NCI-H2227 (cell line): ENCODE data around the gene ZIC5.

Source experiments
- DNase-seq: peaks from one replicate; lab custom pipeline; 2025; ENCODE audit not compliant: unreplicated experiment; lab: John Stamatoyannopoulos, UW

ZIC5 gene

DNA sequence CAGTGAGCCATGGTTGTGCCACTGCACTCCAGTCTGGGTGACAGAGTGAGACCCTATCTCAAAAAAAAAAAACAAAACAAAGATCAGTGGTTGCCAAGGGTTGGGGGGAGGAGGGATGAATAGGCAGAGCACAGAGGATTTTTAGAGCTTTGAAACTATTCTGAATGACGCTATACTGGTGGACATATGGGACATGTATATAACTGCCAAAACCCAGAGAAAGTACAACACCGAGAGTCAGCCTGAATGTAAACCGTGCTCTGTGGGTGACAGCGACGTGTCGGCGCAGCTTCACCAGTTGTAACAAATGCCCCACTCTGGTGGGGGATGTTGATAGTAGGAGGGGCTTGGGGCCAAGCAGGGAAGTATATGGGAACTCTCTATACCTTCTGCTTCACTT lies 32.9 kb downstream of the ZIC5 start:
- DNase-seq = no peak

DNA sequence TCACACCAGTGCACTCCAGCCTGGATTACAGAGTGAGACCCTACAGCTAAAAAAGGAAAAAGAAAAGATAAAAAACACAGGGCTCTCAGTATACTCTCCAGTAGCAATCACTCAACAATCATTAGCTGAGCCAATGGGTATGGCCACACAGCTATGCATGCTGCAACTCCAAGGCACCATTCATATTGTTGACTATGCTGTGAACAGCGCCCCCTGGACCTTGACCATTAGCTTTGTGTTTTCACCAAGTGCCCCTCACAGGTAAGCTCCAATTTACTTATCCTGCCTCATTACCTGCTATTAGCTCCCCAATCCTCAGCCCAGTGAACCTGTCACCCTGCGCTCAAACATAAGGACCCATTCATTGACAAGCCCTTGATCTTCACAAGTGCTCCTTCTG lies 35.8 kb downstream of the ZIC5 start:
- no peak for DNase-seq

DNA sequence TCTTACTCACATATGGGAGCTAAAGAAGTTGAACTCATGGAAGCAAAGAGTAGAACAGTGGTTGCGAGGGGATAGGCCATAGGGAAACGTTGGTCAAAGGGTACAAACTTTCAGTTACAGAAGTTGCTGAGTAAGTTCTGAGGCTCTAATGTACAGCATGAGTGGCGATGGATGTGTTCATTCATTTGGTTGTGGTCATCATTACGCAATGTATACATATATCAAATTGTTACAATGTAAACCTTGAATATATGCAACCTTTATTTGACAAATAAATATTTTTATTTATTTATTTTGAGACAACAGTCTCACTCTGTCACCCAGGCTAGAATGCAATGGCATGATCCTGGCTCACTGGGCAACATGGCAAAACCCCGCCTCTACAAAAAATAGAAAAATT lies 38.7 kb downstream of the ZIC5 start:
- DNase-seq = no peak

DNA sequence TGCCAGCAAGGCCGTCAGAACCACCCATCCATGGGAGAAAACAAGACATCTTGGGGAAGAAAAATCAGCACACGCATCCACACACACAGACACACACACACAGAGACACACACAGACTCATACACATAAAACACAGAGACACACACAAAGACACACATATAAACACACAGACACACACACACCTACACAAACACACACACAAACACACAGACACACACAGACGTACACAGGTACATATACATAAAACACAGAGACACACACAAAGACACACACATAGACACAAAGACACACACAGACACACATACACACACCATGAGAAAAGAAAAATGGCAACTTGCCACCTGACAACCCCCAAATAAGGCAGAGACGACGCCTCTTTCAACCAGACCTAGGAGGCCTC lies 40.6 kb downstream of the ZIC5 start:
- no peak for DNase-seq

DNA sequence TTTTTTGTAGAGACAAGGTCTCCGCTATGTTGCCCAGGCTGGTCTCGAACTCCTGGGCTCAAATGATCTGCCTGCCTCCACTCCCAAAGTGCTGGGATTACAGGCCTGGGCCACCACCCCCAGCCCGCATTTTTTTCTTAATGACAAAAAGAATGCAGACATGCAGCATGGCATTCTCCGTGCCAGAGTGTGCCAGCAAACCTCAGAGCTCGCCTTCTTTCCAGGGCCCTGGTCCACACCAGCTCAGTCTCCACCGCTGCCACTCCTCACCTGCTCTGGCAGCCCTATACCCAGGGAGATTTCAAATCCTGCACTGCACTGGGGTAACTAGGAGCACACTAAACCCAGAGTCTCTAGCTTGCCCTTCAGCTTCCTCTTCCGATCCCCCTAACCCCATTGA lies 41.7 kb downstream of the ZIC5 start:
- no peak for DNase-seq

DNA sequence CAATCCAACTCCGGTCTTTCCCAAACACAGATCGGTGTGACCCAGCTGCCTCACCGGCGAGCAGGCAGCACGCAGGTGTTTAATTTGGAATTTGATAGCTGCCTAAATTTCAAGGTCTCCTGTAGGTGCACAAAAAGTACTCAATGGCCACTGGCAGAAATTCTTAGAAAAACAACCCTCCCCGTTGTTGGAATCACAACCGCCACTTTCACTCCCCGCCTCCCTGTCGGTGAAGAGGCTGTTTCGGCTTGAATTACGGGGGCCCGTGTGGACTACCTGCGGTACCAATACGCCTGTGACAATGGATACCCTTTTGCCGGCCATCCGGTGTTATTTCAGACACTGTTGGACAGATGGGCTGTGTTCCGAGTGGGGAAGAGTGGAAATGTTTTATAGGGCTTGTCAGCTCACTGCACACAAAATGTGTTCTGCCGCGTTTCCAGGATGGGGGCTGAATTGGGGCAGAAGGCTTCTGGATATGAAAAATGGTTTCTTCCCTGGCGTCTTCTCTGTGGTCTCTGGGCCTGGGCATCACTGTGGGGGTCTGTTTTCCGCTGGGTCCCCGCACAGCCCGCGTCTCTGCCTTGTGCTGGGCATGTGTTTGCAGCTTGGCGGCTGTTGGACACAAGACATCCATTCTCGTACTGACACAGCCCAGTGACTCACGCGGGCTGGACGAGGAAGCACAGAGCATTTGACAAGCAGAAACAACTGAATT lies 45.4 kb downstream of the ZIC5 start:
- DNase-seq = peak; percentile 34

DNA sequence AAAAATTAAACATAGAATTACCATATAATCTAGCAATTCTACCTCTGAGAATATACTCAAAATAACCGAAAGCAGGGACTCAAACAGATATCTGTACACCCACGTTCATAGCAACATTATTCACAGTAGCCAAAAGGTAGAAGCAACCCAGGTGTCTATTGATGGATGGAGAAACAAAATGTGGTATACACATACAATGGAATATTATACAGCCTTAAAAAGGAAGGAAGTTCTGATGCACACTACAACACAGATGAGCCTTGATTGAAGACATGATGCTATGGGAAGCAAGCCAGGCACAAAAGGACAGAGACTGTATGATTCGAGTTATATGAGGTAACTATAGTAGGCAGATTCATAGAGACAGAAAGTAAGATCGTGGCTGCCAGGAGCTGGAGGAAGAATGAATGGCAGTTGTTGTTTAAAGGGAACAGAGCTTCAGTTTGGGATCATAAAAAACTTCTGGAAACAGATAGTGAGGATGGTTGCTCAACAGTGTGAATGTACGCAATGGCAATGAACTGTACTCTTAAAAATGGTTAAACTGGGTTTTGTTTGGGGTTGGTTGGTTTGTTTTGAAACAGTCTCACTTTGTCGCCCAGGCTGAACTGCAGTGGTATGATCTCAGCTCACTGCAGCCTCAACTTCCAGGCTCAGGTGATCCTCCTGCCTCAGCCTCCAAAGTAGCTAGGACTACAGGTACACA lies 47.5 kb downstream of the ZIC5 start:
- DNase-seq = no peak

DNA sequence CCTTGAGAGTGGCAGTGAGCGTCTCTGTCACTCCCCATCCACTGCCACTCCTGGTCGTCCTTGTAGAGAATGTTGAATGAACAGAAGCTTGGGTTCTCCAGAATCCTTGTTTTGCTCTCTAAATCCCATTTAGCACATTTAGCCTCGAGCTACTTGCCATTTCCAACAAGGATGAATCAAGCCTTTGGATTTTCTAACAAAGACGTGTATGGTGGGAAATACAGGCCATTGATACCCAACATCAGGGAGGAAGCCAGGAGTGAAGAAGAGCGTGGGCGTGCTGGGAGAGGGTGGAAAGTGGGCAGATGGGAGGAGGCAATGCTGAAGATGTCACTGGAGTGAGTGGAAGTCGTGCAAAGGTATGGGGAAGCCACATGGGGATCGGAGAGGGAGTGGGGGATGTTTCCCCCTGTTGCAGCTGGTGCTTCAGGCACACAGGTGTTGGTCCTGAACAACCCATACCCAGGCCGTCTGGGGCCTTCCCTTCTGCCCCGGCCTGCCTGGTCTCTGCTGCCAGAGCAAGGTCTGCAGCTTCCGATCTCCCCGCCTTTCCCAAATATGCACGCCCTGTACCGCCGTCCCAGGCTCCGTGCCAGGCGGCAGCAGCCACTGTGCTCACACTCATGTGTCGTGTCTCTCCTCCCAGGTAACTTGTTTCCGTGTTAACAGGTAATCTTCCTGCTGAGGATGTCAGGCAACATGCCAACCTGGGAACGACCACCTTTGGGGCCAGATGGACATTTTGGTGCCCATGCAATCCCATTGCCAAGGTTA lies 48.7 kb downstream of the ZIC5 start:
- DNase-seq = no peak

DNA sequence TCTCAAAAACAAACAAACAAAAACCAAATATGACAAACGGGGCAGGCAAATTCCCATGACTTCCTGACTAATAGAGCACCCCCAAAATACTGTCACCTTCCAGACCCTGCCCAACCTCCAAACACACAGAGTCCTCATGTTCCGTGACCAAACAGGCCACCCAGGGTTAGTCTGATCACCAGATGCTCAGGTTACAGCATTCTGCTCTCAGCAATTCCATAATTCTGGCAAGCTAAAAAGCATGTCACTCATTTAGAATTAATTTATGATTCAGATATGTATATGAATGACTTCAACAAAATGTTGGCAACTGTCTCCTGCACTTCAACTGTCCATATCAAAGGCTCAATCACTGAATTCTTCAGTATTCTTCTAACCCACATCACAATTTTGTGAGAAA lies 52.4 kb downstream of the ZIC5 start:
- no peak for DNase-seq

DNA sequence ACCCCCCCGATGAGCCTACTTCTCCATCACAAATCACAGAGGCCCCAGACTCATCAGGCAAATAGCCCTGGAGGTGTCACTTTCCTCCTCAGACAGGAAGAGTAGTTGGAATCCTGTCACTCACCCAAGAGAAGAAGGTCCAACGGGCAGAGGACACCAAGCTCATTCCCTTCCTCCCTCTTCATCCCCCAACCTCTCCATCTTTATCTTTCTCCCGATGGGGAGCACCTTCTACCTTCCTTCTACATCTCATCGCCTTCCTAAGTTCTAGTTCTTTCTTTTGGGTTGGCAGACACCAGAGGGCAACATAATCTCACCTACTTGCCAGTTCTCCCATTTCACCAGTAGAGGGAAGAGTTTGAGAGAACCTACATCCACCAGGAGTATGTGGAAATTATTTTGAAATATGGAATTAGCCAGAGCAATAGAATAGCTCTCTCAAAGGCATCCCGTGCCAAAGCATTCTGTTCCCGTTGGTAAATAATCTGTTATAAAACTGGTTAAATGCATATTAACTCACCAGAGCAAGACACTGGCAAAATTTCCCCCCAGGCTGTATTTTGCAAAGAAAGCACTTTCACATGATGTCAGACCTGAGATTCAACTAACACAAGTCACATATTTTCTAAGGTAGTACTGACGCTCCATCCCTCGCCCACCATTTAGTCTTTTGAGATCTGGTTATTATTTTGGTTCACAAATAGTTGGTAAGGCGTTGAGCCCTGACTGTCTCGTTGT lies 55.0 kb downstream of the ZIC5 start:
- DNase-seq = peak; percentile 56

DNA sequence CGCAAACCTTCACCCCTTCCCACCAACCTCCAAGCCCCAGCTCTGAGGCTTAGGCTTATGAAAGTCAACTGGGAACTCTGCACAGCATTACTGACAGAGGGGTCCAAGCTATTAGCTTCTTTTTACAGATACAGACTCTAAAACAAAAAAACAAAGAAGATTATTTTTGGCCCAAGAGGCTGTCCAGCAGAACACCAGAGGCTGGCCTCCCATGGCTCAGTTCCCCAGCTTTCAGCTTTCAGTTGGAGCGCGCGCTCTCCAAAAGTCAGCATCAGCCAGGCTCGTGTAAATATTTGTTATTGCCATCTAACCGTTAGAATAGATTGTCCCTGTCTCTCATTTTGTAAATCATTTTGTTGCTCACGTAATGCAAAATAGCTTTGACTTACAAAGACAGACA lies 58.4 kb downstream of the ZIC5 start:
- no peak for DNase-seq
